ENCODE data around the gene CCDC27. TPM values are rescaled to one million over a fixed set of nuclear protein-coding genes. Genes with fewer than 3 reads are reported as not detected.

The CCDC27 gene
- total RNA-seq, 1 experiment from 2014 or later: not detected

- POLR2A ChIA-PET (ENCODE audit: unreplicated experiment): no interaction called here
- H3K9me2 ChIP-seq (replicated peaks; ENCODE audit: low read length): no peaks in the 10 kb centered on the region
- intact Hi-C loops (cut with micrococcal nuclease): no loop called here
These were observed 12.2 kb upstream of the CCDC27 start for GRCh38 chr1:3740042-3740441.

GRCh38 chr1:3740752-3741151, 11.5 kb upstream of the CCDC27 start:
- H2AFZ ChIP-seq (ENCODE audit: low read length): no peak overlapping the region
- ATAC-seq: no peak
- BruUV-seq (replicated peaks): no TSS peak
- H3K27ac ChIP-seq (ENCODE audit: low read length): no peak overlapping the region
- H3K9me2 ChIP-seq (replicated peaks; ENCODE audit: low read length): no peaks in the 10 kb centered on the region
- no peaks in the 10 kb centered on the region for H3K9me3 ChIP-seq (ENCODE audit: low read length)
- peaks cover 14% of the 10 kb centered on the region for H3K4me1 ChIP-seq (ENCODE audit: insufficient read depth, low read length)
- no peaks in the 10 kb centered on the region for H3F3A ChIP-seq (ENCODE audit: low read length, unreplicated experiment)
- H3K36me3 ChIP-seq (ENCODE audit: low read depth, low read length): peaks cover 42% of the 10 kb centered on the region
- intact Hi-C loops (cut with micrococcal nuclease): no loop called here
- peaks cover 22% of the 10 kb centered on the region; the same call in 1 of the 2 replicates for H4K20me1 ChIP-seq (ENCODE audit: low read length)
- CTCF ChIA-PET: no interaction called here
- H3K9ac ChIP-seq (ENCODE audit: low read length): no peak overlapping the region
- peaks cover 29% of the 10 kb centered on the region for H3K79me2 ChIP-seq (ENCODE audit: low read length)
- no peak overlapping the region for H3K4me3 ChIP-seq (ENCODE audit: low read length)
- H3K4me2 ChIP-seq (ENCODE audit: low read length): no peak overlapping the region
- no peaks in the 10 kb centered on the region for H3K27me3 ChIP-seq (ENCODE audit: low read length)
- TF ChIP-seq, protein P1, sequence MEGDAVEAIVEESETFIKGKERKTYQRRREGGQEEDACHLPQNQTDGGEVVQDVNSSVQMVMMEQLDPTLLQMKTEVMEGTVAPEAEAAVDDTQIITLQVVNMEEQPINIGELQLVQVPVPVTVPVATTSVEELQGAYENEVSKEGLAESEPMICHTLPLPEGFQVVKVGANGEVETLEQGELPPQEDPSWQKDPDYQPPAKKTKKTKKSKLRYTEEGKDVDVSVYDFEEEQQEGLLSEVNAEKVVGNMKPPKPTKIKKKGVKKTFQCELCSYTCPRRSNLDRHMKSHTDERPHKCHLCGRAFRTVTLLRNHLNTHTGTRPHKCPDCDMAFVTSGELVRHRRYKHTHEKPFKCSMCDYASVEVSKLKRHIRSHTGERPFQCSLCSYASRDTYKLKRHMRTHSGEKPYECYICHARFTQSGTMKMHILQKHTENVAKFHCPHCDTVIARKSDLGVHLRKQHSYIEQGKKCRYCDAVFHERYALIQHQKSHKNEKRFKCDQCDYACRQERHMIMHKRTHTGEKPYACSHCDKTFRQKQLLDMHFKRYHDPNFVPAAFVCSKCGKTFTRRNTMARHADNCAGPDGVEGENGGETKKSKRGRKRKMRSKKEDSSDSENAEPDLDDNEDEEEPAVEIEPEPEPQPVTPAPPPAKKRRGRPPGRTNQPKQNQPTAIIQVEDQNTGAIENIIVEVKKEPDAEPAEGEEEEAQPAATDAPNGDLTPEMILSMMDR (conservative IDR thresholded peaks at IDR 0.05; ENCODE audit: low read depth, low read length): no peak
- TF ChIP-seq EZH2 (IDR thresholded peaks at IDR 0.05; ENCODE audit: low read length, unreplicated experiment) (no peak), EZH2phosphoT487 (IDR thresholded peaks at IDR 0.05; ENCODE audit: borderline replicate concordance, low read length) (no peak)
- DNase-seq: no peak
- POLR2A ChIA-PET (ENCODE audit: unreplicated experiment): no interaction called here

More at GRCh38 chr1:3740042-3740441, 12.2 kb upstream of the CCDC27 start:
- no peak overlapping the region for H2AFZ ChIP-seq (ENCODE audit: low read length)
- TF ChIP-seq EZH2 (IDR thresholded peaks at IDR 0.05; ENCODE audit: low read length, unreplicated experiment) (no peak), EZH2phosphoT487 (IDR thresholded peaks at IDR 0.05; ENCODE audit: borderline replicate concordance, low read length) (no peak)
- TF ChIP-seq, protein P1 (conservative IDR thresholded peaks at IDR 0.05; ENCODE audit: low read depth, low read length): no peak
- H3K79me2 ChIP-seq (ENCODE audit: low read length): peaks cover 22% of the 10 kb centered on the region
- BruUV-seq (replicated peaks): no TSS peak
- ATAC-seq (no peak), DNase-seq (no peak)
- H3K4me3 ChIP-seq (ENCODE audit: low read length): no peak overlapping the region
- peaks cover 7% of the 10 kb centered on the region for H3K4me1 ChIP-seq (ENCODE audit: insufficient read depth, low read length)
- CTCF ChIA-PET: no interaction called here
- H3K36me3 ChIP-seq (ENCODE audit: low read depth, low read length): peaks cover 42% of the 10 kb centered on the region
- no peaks in the 10 kb centered on the region for H3F3A ChIP-seq (ENCODE audit: low read length, unreplicated experiment)
- H3K27me3 ChIP-seq (ENCODE audit: low read length): no peaks in the 10 kb centered on the region
- no peak overlapping the region for H3K4me2 ChIP-seq (ENCODE audit: low read length)
- H4K20me1 ChIP-seq (ENCODE audit: low read length): peaks cover 15% of the 10 kb centered on the region; the same call in 1 of the 2 replicates
- no peaks in the 10 kb centered on the region for H3K9me3 ChIP-seq (ENCODE audit: low read length)
- no peak overlapping the region for H3K27ac ChIP-seq (ENCODE audit: low read length)
- H3K9ac ChIP-seq (ENCODE audit: low read length): no peak overlapping the region

DNA sequence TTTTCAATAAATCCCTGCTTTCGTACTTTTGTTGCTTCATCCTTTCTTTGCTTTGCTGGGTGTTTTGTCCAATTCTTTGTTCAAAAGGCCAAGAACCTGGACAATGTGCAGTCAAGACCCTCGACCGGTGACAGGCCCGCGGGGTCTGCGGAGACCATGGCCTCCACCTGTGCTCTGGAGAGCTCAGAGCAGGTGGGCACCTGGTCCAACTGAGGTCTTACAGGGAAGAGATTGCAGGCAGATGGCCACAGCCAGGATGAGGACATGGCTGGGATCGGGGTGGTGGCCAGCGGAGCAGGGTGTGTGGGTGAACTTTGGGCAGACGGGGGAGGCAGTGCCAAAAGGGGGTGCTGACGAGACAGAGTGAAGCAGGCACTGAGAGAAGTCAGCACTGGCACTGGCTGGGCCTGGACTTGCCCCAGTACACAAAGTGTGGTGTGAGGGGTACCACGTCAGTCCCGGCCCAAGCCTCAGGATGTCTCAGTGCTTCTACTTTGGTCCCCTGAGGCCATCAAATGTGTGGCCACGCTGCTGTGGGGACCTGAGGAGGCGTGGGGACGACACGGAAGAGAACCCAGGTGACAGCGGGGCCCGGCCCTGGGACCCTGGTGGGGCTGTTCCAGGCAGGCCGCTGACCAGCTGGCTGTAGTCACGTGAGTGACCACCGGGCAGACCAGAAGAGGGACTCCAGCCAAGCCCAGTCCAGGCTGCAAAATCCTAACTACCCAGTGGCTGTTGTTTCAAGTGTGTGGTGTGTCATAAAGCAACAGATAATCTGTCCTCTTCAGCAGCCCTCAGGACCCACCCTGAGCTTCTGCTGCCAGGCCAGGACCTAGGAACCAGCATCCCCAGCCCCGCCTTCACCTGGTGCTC, 10.4 kb upstream of the CCDC27 start:
- no peak overlapping the region for H3K9ac ChIP-seq (ENCODE audit: low read length)
- H3K4me3 ChIP-seq (ENCODE audit: low read length): no peak overlapping the region
- POLR2A ChIA-PET (ENCODE audit: unreplicated experiment): no interaction called here
- CTCF ChIA-PET: no interaction called here
- H3F3A ChIP-seq (ENCODE audit: low read length, unreplicated experiment): no peaks in the 10 kb centered on the region
- no peak overlapping the region for H2AFZ ChIP-seq (ENCODE audit: low read length)
- H3K27me3 ChIP-seq (ENCODE audit: low read length): no peaks in the 10 kb centered on the region
- H3K9me3 ChIP-seq (ENCODE audit: low read length): no peaks in the 10 kb centered on the region
- H3K36me3 ChIP-seq (ENCODE audit: low read depth, low read length): peaks cover 34% of the 10 kb centered on the region
- H3K9me2 ChIP-seq (replicated peaks; ENCODE audit: low read length): no peaks in the 10 kb centered on the region
- peaks cover 22% of the 10 kb centered on the region; the same call in 1 of the 2 replicates for H4K20me1 ChIP-seq (ENCODE audit: low read length)
- H3K4me1 ChIP-seq (ENCODE audit: insufficient read depth, low read length): peaks cover 23% of the 10 kb centered on the region
- BruUV-seq (replicated peaks): no TSS peak
- peaks cover 39% of the 10 kb centered on the region for H3K79me2 ChIP-seq (ENCODE audit: low read length)
- DNase-seq (no peak), ATAC-seq (no peak)
- no peak overlapping the region for H3K4me2 ChIP-seq (ENCODE audit: low read length)
- intact Hi-C loops (cut with micrococcal nuclease): no loop called here
- no peak overlapping the region for H3K27ac ChIP-seq (ENCODE audit: low read length)
- TF ChIP-seq, protein P1 (conservative IDR thresholded peaks at IDR 0.05; ENCODE audit: low read depth, low read length): no peak
- TF ChIP-seq EZH2phosphoT487 (IDR thresholded peaks at IDR 0.05; ENCODE audit: borderline replicate concordance, low read length): no peak
- TF ChIP-seq EZH2 (IDR thresholded peaks at IDR 0.05; ENCODE audit: low read length, unreplicated experiment): no peak
